H9 (cell line): ENCODE results near the gene IVNS1ABP. TPM values are rescaled to one million over a fixed set of nuclear protein-coding genes. Genes with fewer than 3 reads are reported as not detected.

Experiments
- DNase-seq: peaks from one replicate; pipeline ENCODE4 v3.0.0-alpha.2; 2017
- H2AFZ ChIP-seq: one replicate; pipeline ENCODE4 v1.6.1; 2013; ENCODE audit warnings: mild to moderate bottlenecking, low read length, control low read depth, moderate library complexity
- H2AK5ac ChIP-seq: 2 replicates; pipeline ENCODE4 v1.6.1; 2013; ENCODE audit warnings: low read length, control low read depth, mixed read lengths; ENCODE audit not compliant: insufficient read length
- H2BK120ac ChIP-seq: one replicate; pipeline ENCODE4 v1.6.1; 2013; ENCODE audit warnings: low read depth, mild to moderate bottlenecking, low read length, control low read depth, inconsistent platforms; ENCODE audit not compliant: poor library complexity, severe bottlenecking
- H2BK12ac ChIP-seq: 2 replicates; pipeline ENCODE4 v1.6.1; 2013; ENCODE audit warnings: low read length, control low read depth, mixed read lengths, low read depth; ENCODE audit not compliant: insufficient read length
- H2BK15ac ChIP-seq: 2 replicates; pipeline ENCODE4 v1.6.1; 2013; ENCODE audit warnings: low read depth, low read length, control low read depth
- H2BK20ac ChIP-seq: one replicate; pipeline ENCODE4 v1.6.1; 2013; ENCODE audit warnings: low read depth, mild to moderate bottlenecking, low read length, control low read depth, inconsistent platforms; ENCODE audit not compliant: poor library complexity, severe bottlenecking
- H2BK5ac ChIP-seq: 2 replicates; pipeline ENCODE4 v1.6.1; 2013; ENCODE audit warnings: low read length, control low read depth, mixed read lengths; ENCODE audit not compliant: insufficient read length
- H3K14ac ChIP-seq: 2 replicates; pipeline ENCODE4 v1.6.1; 2013; ENCODE audit warnings: low read length, control low read depth; ENCODE audit not compliant: insufficient read depth
- H3K18ac ChIP-seq: 2 replicates; pipeline ENCODE4 v1.6.1; 2013; ENCODE audit warnings: low read depth, mild to moderate bottlenecking, mixed read lengths, low read length, control low read depth; ENCODE audit not compliant: insufficient read length
- H3K23ac ChIP-seq: 2 replicates; pipeline ENCODE4 v1.6.1; 2013; ENCODE audit warnings: low read length, control low read depth, mixed read lengths, low read depth; ENCODE audit not compliant: insufficient read length
- H3K23me2 ChIP-seq: 2 replicates; pipeline ENCODE4 v1.6.1; 2013; ENCODE audit warnings: low read depth, mild to moderate bottlenecking, mixed read lengths, low read length, control low read depth; ENCODE audit not compliant: insufficient read length, poor library complexity, severe bottlenecking
- H3K27ac ChIP-seq: 2 replicates; pipeline ENCODE4 v1.5.1; 2013; ENCODE audit warnings: low read length, control low read depth, mixed read lengths, low read depth; ENCODE audit not compliant: insufficient read length
- H3K27me3 ChIP-seq: 2 replicates; pipeline ENCODE4 v1.6.1; 2013; ENCODE audit warnings: low read length, control low read depth, inconsistent platforms; ENCODE audit not compliant: insufficient read depth
- H3K4ac ChIP-seq: 2 replicates; pipeline ENCODE4 v1.6.1; 2013; ENCODE audit warnings: low read depth, mild to moderate bottlenecking, control low read depth, inconsistent platforms, low read length, moderate library complexity
- H3K4me1 ChIP-seq: 2 replicates; pipeline ENCODE4 v1.6.1; 2013; ENCODE audit warnings: low read length, control low read depth, inconsistent platforms; ENCODE audit not compliant: insufficient read depth
- H3K4me2 ChIP-seq: 2 replicates; pipeline ENCODE4 v1.6.1; 2013; ENCODE audit warnings: low read length, control low read depth, mixed read lengths; ENCODE audit not compliant: insufficient read length, insufficient read depth
- H3K56ac ChIP-seq: 2 replicates; pipeline ENCODE4 v1.6.1; 2013; ENCODE audit warnings: low read depth, mild to moderate bottlenecking, mixed read lengths, low read length, control low read depth; ENCODE audit not compliant: insufficient read length
- H3K79me1 ChIP-seq: 2 replicates; pipeline ENCODE4 v1.6.1; 2013; ENCODE audit warnings: low read depth, mild to moderate bottlenecking, moderate library complexity, low read length, control low read depth, inconsistent platforms; ENCODE audit not compliant: insufficient read depth, poor library complexity, severe bottlenecking
- H3K79me2 ChIP-seq: 2 replicates; pipeline ENCODE4 v1.6.1; 2013; ENCODE audit warnings: low read length, control low read depth, inconsistent platforms; ENCODE audit not compliant: insufficient read depth
- H3K9ac ChIP-seq: 2 replicates; pipeline ENCODE4 v1.6.1; 2013; ENCODE audit warnings: low read length, control low read depth, mixed read lengths; ENCODE audit not compliant: insufficient read length; ENCODE audit errors: extremely low read depth
- H3K9me3 ChIP-seq: one replicate; pipeline ENCODE4 v1.6.1; 2013; ENCODE audit warnings: low read depth, low read length, inconsistent platforms; ENCODE audit not compliant: control insufficient read depth
- H3T11ph ChIP-seq: one replicate; pipeline ENCODE4 v1.6.1; 2013; ENCODE audit warnings: mild to moderate bottlenecking, low read length, control low read depth, inconsistent platforms
- H4K20me1 ChIP-seq: one replicate; pipeline ENCODE4 v1.6.1; 2013; ENCODE audit not compliant: control insufficient read depth, insufficient read length, insufficient read depth
- H4K5ac ChIP-seq: 2 replicates; pipeline ENCODE4 v1.6.1; 2013; ENCODE audit warnings: low read depth, mild to moderate bottlenecking, mixed read lengths, low read length, control low read depth; ENCODE audit not compliant: insufficient read length
- H4K8ac ChIP-seq: replicated peaks from 2 replicates; pipeline ENCODE4 v1.6.1; 2013; ENCODE audit warnings: low read length, control low read depth, mixed read lengths, low read depth; ENCODE audit not compliant: insufficient read length
- H4K91ac ChIP-seq: 2 replicates; pipeline ENCODE4 v1.6.1; 2013; ENCODE audit warnings: low read depth, mild to moderate bottlenecking, moderate library complexity, mixed read lengths, low read length, control low read depth; ENCODE audit not compliant: insufficient read length
- H3K27ac Mint-ChIP-seq, 3 experiments: 2 replicates in 2 of 3; 3 replicates in 1 of 3; pipeline ENCODE4 v1.8.0; 2020 to 2021; ENCODE audit warnings: mixed read lengths in 3 of 3, mild to moderate bottlenecking in 1 of 3, moderate library complexity in 1 of 3
- H3K27me3 Mint-ChIP-seq: 2 replicates; pipeline ENCODE4 v1.8.0; 2021; ENCODE audit warnings: low read depth, mild to moderate bottlenecking, moderate library complexity, mixed read lengths
- H3K36me3 Mint-ChIP-seq, 3 experiments: 2 replicates in 2 of 3; 3 replicates in 1 of 3; pipeline ENCODE4 v1.8.0; 2020 to 2021; ENCODE audit warnings: low read depth in 3 of 3, mixed read lengths in 3 of 3; ENCODE audit not compliant: insufficient read depth in 1 of 3
- H3K4me1 Mint-ChIP-seq, 2 experiments: 2 replicates each; pipeline ENCODE4 v1.8.0; 2020; ENCODE audit warnings: mixed read lengths in 2 of 2
- H3K4me3 Mint-ChIP-seq, 2 experiments: 2 replicates in 1 of 2; 3 replicates in 1 of 2; pipeline ENCODE4 v1.8.0; 2020 to 2021; ENCODE audit warnings: mild to moderate bottlenecking in 2 of 2, mixed read lengths in 2 of 2, moderate library complexity in 1 of 2
- H3K9me3 Mint-ChIP-seq, 2 experiments: 2 replicates in 1 of 2; 3 replicates in 1 of 2; pipeline ENCODE4 v1.8.0; 2020; ENCODE audit warnings: mild to moderate bottlenecking in 2 of 2, mixed read lengths in 2 of 2, moderate library complexity in 1 of 2
- WGBS: extraction: QIAGEN DNeasy Blood & Tissue Kit; methylation state at CpG from one replicate; pipeline ENCODE4 v1.1.7; 2013; ENCODE audit warnings: missing lambda C conversion rate, low lambda C conversion rate, mixed read lengths; ENCODE audit not compliant: insufficient read length; ENCODE audit errors: extremely low coverage; 5-methylcytosine and 5-hydroxymethylcytosine counted together
- total RNA-seq: library from RNA; stranded (reverse); gene quantifications from 2 replicates; pipeline ENCODE4 v1.2.1, GENCODE V29; 2021
- TF ChIP-seq, protein P1 (sequence below): fragments of 200-600 bp; sonication (generic); conservative IDR thresholded peaks from 3 replicates; pipeline ENCODE4 v1.8.0; 2021; ENCODE audit warnings: antibody characterized with exemption, mild to moderate bottlenecking

IVNS1ABP gene
- total RNA-seq, 1 experiment from 2014 or later: 110 TPM

GRCh38 chr1:185308126-185308525, 8.9 kb downstream of the IVNS1ABP start:
- H3K4me2 ChIP-seq: no peak overlapping the region
- H3K27ac ChIP-seq: no peak overlapping the region
- Mint-ChIP-seq H3K4me1 (peaks cover 11% of the 10 kb centered on the region in 2 experiments), H3K9me3 (no peaks in the 10 kb centered on the region), H3K4me3 (no peak overlapping the region), H3K27me3 (no peaks in the 10 kb centered on the region), H3K27ac (no peak overlapping the region; a peak in 1 of 7 replicates), H3K36me3 (peaks cover 40 to 74% (median 68%) of the 10 kb centered on the region in 3 experiments; a peak in 6 of 7 replicates)
- H2BK20ac ChIP-seq: no peak overlapping the region
- no peak overlapping the region for H4K5ac ChIP-seq
- WGBS: no CpG with 5 or more reads among the region's 1 CpG
- no peak overlapping the region for H2BK5ac ChIP-seq
- no peak overlapping the region for H3K4ac ChIP-seq
- H2BK120ac ChIP-seq: no peak overlapping the region
- H2AK5ac ChIP-seq: no peak overlapping the region
- no peaks in the 10 kb centered on the region for H3K23me2 ChIP-seq
- DNase-seq: no peak
- no peak overlapping the region for H4K91ac ChIP-seq
- no peak overlapping the region for H3K18ac ChIP-seq
- no peak overlapping the region for H2BK15ac ChIP-seq
- no peaks in the 10 kb centered on the region for H3K4me1 ChIP-seq
- no peak overlapping the region for H3K9ac ChIP-seq
- H2BK12ac ChIP-seq: no peak overlapping the region
- H3K9me3 ChIP-seq: no peaks in the 10 kb centered on the region
- H2AFZ ChIP-seq: no peak overlapping the region
- H3K79me1 ChIP-seq: peaks cover 5% of the 10 kb centered on the region
- H3K27me3 ChIP-seq: no peaks in the 10 kb centered on the region
- no peak overlapping the region for H3T11ph ChIP-seq
- H3K23ac ChIP-seq: no peak overlapping the region
- H3K79me2 ChIP-seq: peaks cover 17% of the 10 kb centered on the region
- H3K14ac ChIP-seq: no peak overlapping the region
- TF ChIP-seq, protein P1, sequence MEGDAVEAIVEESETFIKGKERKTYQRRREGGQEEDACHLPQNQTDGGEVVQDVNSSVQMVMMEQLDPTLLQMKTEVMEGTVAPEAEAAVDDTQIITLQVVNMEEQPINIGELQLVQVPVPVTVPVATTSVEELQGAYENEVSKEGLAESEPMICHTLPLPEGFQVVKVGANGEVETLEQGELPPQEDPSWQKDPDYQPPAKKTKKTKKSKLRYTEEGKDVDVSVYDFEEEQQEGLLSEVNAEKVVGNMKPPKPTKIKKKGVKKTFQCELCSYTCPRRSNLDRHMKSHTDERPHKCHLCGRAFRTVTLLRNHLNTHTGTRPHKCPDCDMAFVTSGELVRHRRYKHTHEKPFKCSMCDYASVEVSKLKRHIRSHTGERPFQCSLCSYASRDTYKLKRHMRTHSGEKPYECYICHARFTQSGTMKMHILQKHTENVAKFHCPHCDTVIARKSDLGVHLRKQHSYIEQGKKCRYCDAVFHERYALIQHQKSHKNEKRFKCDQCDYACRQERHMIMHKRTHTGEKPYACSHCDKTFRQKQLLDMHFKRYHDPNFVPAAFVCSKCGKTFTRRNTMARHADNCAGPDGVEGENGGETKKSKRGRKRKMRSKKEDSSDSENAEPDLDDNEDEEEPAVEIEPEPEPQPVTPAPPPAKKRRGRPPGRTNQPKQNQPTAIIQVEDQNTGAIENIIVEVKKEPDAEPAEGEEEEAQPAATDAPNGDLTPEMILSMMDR: no peak
- no peak overlapping the region for H3K56ac ChIP-seq
- no peak overlapping the region for H4K8ac ChIP-seq
- H4K20me1 ChIP-seq: no peaks in the 10 kb centered on the region
